Smooth muscle cell (in vitro differentiated cells): ENCODE measurements around the gene NOL9. TPM values are rescaled to one million over a fixed set of nuclear protein-coding genes. Genes with fewer than 3 reads are reported as not detected.

Source experiments
- DNase-seq: peaks from one replicate; lab custom pipeline; 2025; ENCODE audit not compliant: unreplicated experiment; lab: John Stamatoyannopoulos, UW
- H2AFZ ChIP-seq: fragments of 200-600 bp; sonication (generic); 2 replicates; pipeline ENCODE4 v1.6.0; 2016; ENCODE audit warnings: antibody characterized with exemption, low read depth, mild to moderate bottlenecking
- H3F3A ChIP-seq: fragments of 200-600 bp; sonication (generic); 2 replicates; pipeline ENCODE4 v1.6.0; 2017; ENCODE audit warnings: antibody characterized with exemption, low read depth
- H3K27ac ChIP-seq: fragments of 200-600 bp; sonication (generic); 2 replicates; pipeline ENCODE4 v1.5.1; 2016; ENCODE audit warnings: low read depth, mild to moderate bottlenecking
- H3K27me3 ChIP-seq: fragments of 200-600 bp; sonication (generic); 2 replicates; pipeline ENCODE4 v1.6.1; 2016; ENCODE audit warnings: low read depth, mild to moderate bottlenecking
- H3K36me3 ChIP-seq: fragments of 200-600 bp; sonication (generic); 2 replicates; pipeline ENCODE4 v1.5.1; 2016; ENCODE audit warnings: low read depth
- H3K4me1 ChIP-seq: fragments of 200-600 bp; sonication (generic); 2 replicates; pipeline ENCODE4 v1.5.1; 2016; ENCODE audit warnings: low read depth
- H3K4me2 ChIP-seq: fragments of 200-600 bp; sonication (generic); 2 replicates; pipeline ENCODE4 v1.6.0; 2016; ENCODE audit warnings: mild to moderate bottlenecking
- H3K4me3 ChIP-seq: fragments of 200-600 bp; sonication (generic); 2 replicates; pipeline ENCODE4 v1.5.1; 2016; ENCODE audit warnings: mild to moderate bottlenecking
- H3K79me2 ChIP-seq: fragments of 200-600 bp; sonication (generic); 2 replicates; pipeline ENCODE4 v1.6.0; 2016; ENCODE audit warnings: low read depth, mild to moderate bottlenecking
- H3K9ac ChIP-seq: fragments of 200-600 bp; sonication (generic); 2 replicates; pipeline ENCODE4 v1.6.0; 2016; ENCODE audit warnings: low read depth
- H3K9me3 ChIP-seq: fragments of 200-600 bp; sonication (generic); replicated peaks from 2 replicates; pipeline ENCODE4 v1.5.1; 2016; ENCODE audit warnings: low read depth
- H4K20me1 ChIP-seq: fragments of 200-600 bp; sonication (generic); 2 replicates; pipeline ENCODE4 v1.6.0; 2016; ENCODE audit warnings: low read depth
- WGBS: methylation state at CpG from one replicate; pipeline ENCODE4 v1.1.7; 2016; ENCODE audit warnings: low lambda C conversion rate; 5-methylcytosine and 5-hydroxymethylcytosine counted together
- polyA plus RNA-seq: library from polyadenylated mRNA; unstranded; fragments of >200 nt; fragmentation: Nextera tagmentation; extraction: Ambion mirVana; gene quantifications from 2 replicates; pipeline ENCODE4 v1.2.1, GENCODE V29; 2016
- total RNA-seq: library from RNA; depleted of rRNA; stranded (reverse); fragments of >200 nt; gene quantifications from 2 replicates; pipeline ENCODE4 v1.2.3, GENCODE V29; 2014
- TF ChIP-seq, protein P1 (sequence below): fragments of 200-600 bp; sonication (generic); IDR thresholded peaks from 2 replicates; pipeline ENCODE4 v1.5.1; 2017; ENCODE audit warnings: borderline replicate concordance, mild to moderate bottlenecking, antibody characterized with exemption; ENCODE audit not compliant: insufficient read depth, poor library complexity, severe bottlenecking

The NOL9 gene
- total and polyA plus RNA-seq, 2 experiments from 2014 or later: 8.1 to 12.0 TPM

DNA sequence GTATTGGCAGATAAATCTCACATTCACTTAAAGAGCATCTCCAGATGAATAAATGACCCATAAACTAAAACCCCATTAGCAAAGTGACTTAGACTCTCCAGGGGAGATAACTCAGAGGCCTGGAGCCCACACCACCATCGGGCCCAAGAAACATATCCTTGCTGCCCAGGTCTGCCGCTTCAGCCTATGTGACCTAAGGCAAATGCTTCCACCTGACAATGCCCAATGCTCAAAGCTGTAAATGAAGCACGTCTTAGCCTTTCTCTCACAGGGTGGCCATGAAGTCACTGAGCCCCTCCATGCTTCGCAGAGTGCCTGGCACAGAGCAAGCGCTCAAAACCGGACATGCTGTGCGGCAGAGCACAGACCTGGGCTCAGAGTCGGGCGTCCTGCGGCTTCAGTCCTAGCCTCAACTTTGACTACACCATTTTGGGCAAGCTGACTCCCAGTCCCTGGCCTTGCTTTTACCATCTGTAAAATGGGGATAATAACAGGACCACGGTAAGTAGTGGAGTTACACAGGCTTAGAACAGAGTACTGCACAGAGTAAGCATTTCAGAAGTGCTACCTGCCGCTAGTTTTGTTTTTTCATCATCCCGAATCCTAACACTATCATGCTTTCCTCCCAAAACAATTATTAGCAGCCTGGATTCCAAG is 23.7 kb downstream of the NOL9 start:
- no peak for DNase-seq
- Histone ChIP-seq H3K4me3 (no peak overlapping the region), H3K4me1 (no peaks in the 10 kb centered on the region), H3K27me3 (no peaks in the 10 kb centered on the region), H2AFZ (no peak overlapping the region), H3K9ac (no peak overlapping the region), H3K9me3 (no peaks in the 10 kb centered on the region), H3F3A (no peaks in the 10 kb centered on the region), H3K4me2 (no peak overlapping the region), H3K79me2 (no peaks in the 10 kb centered on the region), H3K27ac (no peak overlapping the region), H3K36me3 (peaks cover 10% of the 10 kb centered on the region), H4K20me1 (no peaks in the 10 kb centered on the region)
- 96% methylated on average over 13 of the region's 13 CpGs for WGBS
- TF ChIP-seq, protein P1, sequence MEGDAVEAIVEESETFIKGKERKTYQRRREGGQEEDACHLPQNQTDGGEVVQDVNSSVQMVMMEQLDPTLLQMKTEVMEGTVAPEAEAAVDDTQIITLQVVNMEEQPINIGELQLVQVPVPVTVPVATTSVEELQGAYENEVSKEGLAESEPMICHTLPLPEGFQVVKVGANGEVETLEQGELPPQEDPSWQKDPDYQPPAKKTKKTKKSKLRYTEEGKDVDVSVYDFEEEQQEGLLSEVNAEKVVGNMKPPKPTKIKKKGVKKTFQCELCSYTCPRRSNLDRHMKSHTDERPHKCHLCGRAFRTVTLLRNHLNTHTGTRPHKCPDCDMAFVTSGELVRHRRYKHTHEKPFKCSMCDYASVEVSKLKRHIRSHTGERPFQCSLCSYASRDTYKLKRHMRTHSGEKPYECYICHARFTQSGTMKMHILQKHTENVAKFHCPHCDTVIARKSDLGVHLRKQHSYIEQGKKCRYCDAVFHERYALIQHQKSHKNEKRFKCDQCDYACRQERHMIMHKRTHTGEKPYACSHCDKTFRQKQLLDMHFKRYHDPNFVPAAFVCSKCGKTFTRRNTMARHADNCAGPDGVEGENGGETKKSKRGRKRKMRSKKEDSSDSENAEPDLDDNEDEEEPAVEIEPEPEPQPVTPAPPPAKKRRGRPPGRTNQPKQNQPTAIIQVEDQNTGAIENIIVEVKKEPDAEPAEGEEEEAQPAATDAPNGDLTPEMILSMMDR: no peak

GRCh38 chr1:6528492-6528891 is 25.8 kb downstream of the NOL9 start:
- no peaks in the 10 kb centered on the region for H3K79me2 ChIP-seq
- no peaks in the 10 kb centered on the region for H3F3A ChIP-seq
- H3K9ac ChIP-seq: no peak overlapping the region
- no peaks in the 10 kb centered on the region for H3K4me1 ChIP-seq
- TF ChIP-seq, protein P1: no peak
- H3K36me3 ChIP-seq: peaks cover 10% of the 10 kb centered on the region
- no peak overlapping the region for H3K27ac ChIP-seq
- no peak for DNase-seq
- H2AFZ ChIP-seq: no peak overlapping the region
- H3K4me2 ChIP-seq: no peak overlapping the region
- 92% methylated on average over 7 of the region's 7 CpGs for WGBS
- H4K20me1 ChIP-seq: no peaks in the 10 kb centered on the region
- no peak overlapping the region for H3K4me3 ChIP-seq
- no peaks in the 10 kb centered on the region for H3K27me3 ChIP-seq
- H3K9me3 ChIP-seq: no peaks in the 10 kb centered on the region

GRCh38 chr1:6526316-6526715 is 28.0 kb downstream of the NOL9 start:
- H3K9me3 ChIP-seq: no peaks in the 10 kb centered on the region
- H3F3A ChIP-seq: no peaks in the 10 kb centered on the region
- TF ChIP-seq, protein P1: no peak
- H3K27ac ChIP-seq: no peak overlapping the region
- H3K4me3 ChIP-seq: no peak overlapping the region
- no peak for DNase-seq
- no peak overlapping the region for H3K9ac ChIP-seq
- no peaks in the 10 kb centered on the region for H3K4me1 ChIP-seq
- 83% methylated on average over 11 of the region's 11 CpGs for WGBS
- no peaks in the 10 kb centered on the region for H3K27me3 ChIP-seq
- H4K20me1 ChIP-seq: no peaks in the 10 kb centered on the region
- no peaks in the 10 kb centered on the region for H3K79me2 ChIP-seq
- H2AFZ ChIP-seq: no peak overlapping the region
- H3K36me3 ChIP-seq: no peaks in the 10 kb centered on the region
- H3K4me2 ChIP-seq: no peak overlapping the region

- Histone ChIP-seq H3K27me3 (no peaks in the 10 kb centered on the region), H3F3A (no peaks in the 10 kb centered on the region), H3K4me1 (peaks cover 13% of the 10 kb centered on the region), H3K27ac (no peak overlapping the region), H2AFZ (no peak overlapping the region), H3K36me3 (no peaks in the 10 kb centered on the region), H4K20me1 (no peaks in the 10 kb centered on the region), H3K79me2 (no peaks in the 10 kb centered on the region), H3K9ac (no peak overlapping the region), H3K4me3 (no peak overlapping the region), H3K4me2 (no peak overlapping the region), H3K9me3 (no peaks in the 10 kb centered on the region)
- 49% methylated on average over 5 of the region's 6 CpGs for WGBS
- no peak for DNase-seq
- TF ChIP-seq, protein P1: peak; percentile 47
These were observed 30.7 kb downstream of the NOL9 start for GRCh38 chr1:6523566-6523965.
